K562 (cell line): ENCODE measurements around the gene DNAJC9. TPM values are rescaled to one million over a fixed set of nuclear protein-coding genes. Genes with fewer than 3 reads are reported as not detected.

ENCODE experiments used
- ESRRA ChIP-seq: fragments of 450-650 bp; IDR thresholded peaks from 2 replicates; pipeline ENCODE4 v1.6.1; 2014; ENCODE audit warnings: low read depth, mild to moderate bottlenecking, moderate library complexity, borderline replicate concordance
- MAFG ChIP-seq: fragments of 450-650 bp; conservative IDR thresholded peaks from 2 replicates; pipeline ENCODE4 v1.6.1; 2016; ENCODE audit warnings: missing genetic modification characterization, missing compliant biosample characterization
- PHB ChIP-seq: fragments of 250-450 bp; sonication (Bioruptor Pico); IDR thresholded peaks from 2 replicates; pipeline ENCODE4 v1.5.0; 2021
- PHF21A ChIP-seq: fragments of 450-650 bp; IDR thresholded peaks from 2 replicates; pipeline ENCODE4 v1.6.1; 2017; ENCODE audit warnings: low read depth, borderline replicate concordance
- POLR3G ChIP-seq: IDR thresholded peaks from 2 replicates; pipeline ENCODE4 v1.6.1; 2011; ENCODE audit not compliant: insufficient read length, insufficient replicate concordance; ENCODE audit errors: extremely low read depth
- RNF2 ChIP-seq: sonication (generic); IDR thresholded peaks from 2 replicates; pipeline ENCODE4 v1.6.1; 2016
- SP2 ChIP-seq: IDR thresholded peaks from 2 replicates; pipeline ENCODE4 v1.6.1; 2011; ENCODE audit warnings: mild to moderate bottlenecking, low read depth, low read length, moderate library complexity; ENCODE audit not compliant: poor library complexity, severe bottlenecking; ENCODE audit errors: extremely low read depth
- TBL1XR1 ChIP-seq, 2 experiments: IDR thresholded peaks; 2 replicates each; pipeline ENCODE4 v1.6.1; 2012; ENCODE audit warnings: improper control_type of control experiment in 2 of 2, low read length in 2 of 2, mild to moderate bottlenecking in 1 of 2
- TCF7 ChIP-seq: sonication (generic); IDR thresholded peaks from 2 replicates; pipeline ENCODE4 v1.6.1; 2016; ENCODE audit warnings: antibody characterized with exemption, borderline replicate concordance
- ZNF224 ChIP-seq: sonication (generic); formaldehyde crosslinking; IDR thresholded peaks from 2 replicates; pipeline ENCODE4 v1.8.0; 2022; ENCODE audit warnings: mild to moderate bottlenecking, missing genetic modification reagents
- ZNF778 ChIP-seq: fragments of 450-650 bp; formaldehyde crosslinking; IDR thresholded peaks from 2 replicates; pipeline ENCODE4 v1.4.0; 2020; ENCODE audit warnings: mild to moderate bottlenecking, moderate library complexity
- ZNF79 ChIP-seq: fragments of 250-450 bp; sonication (Bioruptor Pico); IDR thresholded peaks from 2 replicates; pipeline ENCODE4 v1.4.0; 2020; ENCODE audit warnings: low read depth, mild to moderate bottlenecking, moderate library complexity
- polyA plus RNA-seq, 8 experiments: library from polyadenylated mRNA; depleted of rRNA in 4 of 8; stranded (reverse) in 5 of 8; unstranded in 3 of 8; fragments of >200 nt; fragmentation: Nextera tagmentation in 2 of 8; fragmentation: Illumina TruSeq in 1 of 8; extraction: Ambion mirVana in 2 of 8; extraction: Trizol in 1 of 8; gene quantifications; 2 replicates each; pipeline versions ENCODE4 v1.2.1 to v1.2.3, GENCODE V29; 2011 to 2014; ENCODE audit warnings: inconsistent platforms in 1 of 8, missing spikeins in 1 of 8
- total RNA-seq, 7 experiments: library from RNA; depleted of rRNA in 6 of 7; stranded (reverse); fragments of >200 nt in 6 of 7; fragmentation: Illumina TruSeq in 2 of 7; extraction: Trizol in 2 of 7; gene quantifications; 2 replicates each; pipeline versions ENCODE4 v1.2.1 to v1.2.3, GENCODE V29; 2011 to 2021; ENCODE audit warnings: low replicate concordance in 1 of 7
- TF ChIP-seq, protein P1 (sequence below): fragments of 200-600 bp; sonication (generic); IDR thresholded peaks from one replicate; pipeline ENCODE4 v1.6.1; 2012; ENCODE audit warnings: mild to moderate bottlenecking, low read depth, low read length, inconsistent platforms
- TF ChIP-seq, protein P2 (sequence below), 2 experiments: fragments of 450-650 bp; IDR thresholded peaks; 2 replicates each; pipeline ENCODE4 v1.6.1; 2016

The DNAJC9 gene
- total and polyA plus RNA-seq, 9 of the 15 experiments (the other 6 are each of a cell fraction or from before 2014, with no cell fraction given): 66.7 to 133 (median 102) TPM

DNA sequence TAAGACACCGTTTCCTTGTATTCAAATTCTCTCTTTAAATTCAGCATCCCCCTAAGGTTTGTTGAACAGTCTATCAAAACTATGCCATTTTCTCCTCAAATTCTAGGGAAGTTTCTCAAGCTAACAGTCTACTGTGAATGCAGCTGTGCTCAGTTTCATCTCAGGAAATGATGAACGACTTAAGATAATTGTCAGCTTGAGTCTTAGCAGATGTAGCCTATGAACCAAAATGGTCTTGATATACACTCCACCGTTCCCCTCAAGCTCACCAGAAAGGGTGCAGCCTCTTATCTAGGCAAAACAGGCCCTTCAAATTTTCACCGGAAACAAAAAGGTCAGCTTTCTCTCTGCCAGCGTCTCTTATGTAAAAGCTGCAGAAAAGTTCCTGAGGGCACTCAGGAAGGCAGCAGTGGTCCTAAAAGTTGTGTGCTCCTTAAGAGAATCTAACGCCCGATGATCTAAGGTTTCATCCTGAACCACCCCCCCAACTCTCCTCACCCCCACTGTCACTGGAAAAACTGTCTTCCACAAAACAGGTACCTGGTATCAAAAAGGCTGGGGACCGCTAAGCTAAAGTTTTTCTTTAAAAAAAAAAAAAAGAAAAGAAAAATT, 2.1 kb downstream of the DNAJC9 start (continued):
- TF ChIP-seq, protein P1, sequence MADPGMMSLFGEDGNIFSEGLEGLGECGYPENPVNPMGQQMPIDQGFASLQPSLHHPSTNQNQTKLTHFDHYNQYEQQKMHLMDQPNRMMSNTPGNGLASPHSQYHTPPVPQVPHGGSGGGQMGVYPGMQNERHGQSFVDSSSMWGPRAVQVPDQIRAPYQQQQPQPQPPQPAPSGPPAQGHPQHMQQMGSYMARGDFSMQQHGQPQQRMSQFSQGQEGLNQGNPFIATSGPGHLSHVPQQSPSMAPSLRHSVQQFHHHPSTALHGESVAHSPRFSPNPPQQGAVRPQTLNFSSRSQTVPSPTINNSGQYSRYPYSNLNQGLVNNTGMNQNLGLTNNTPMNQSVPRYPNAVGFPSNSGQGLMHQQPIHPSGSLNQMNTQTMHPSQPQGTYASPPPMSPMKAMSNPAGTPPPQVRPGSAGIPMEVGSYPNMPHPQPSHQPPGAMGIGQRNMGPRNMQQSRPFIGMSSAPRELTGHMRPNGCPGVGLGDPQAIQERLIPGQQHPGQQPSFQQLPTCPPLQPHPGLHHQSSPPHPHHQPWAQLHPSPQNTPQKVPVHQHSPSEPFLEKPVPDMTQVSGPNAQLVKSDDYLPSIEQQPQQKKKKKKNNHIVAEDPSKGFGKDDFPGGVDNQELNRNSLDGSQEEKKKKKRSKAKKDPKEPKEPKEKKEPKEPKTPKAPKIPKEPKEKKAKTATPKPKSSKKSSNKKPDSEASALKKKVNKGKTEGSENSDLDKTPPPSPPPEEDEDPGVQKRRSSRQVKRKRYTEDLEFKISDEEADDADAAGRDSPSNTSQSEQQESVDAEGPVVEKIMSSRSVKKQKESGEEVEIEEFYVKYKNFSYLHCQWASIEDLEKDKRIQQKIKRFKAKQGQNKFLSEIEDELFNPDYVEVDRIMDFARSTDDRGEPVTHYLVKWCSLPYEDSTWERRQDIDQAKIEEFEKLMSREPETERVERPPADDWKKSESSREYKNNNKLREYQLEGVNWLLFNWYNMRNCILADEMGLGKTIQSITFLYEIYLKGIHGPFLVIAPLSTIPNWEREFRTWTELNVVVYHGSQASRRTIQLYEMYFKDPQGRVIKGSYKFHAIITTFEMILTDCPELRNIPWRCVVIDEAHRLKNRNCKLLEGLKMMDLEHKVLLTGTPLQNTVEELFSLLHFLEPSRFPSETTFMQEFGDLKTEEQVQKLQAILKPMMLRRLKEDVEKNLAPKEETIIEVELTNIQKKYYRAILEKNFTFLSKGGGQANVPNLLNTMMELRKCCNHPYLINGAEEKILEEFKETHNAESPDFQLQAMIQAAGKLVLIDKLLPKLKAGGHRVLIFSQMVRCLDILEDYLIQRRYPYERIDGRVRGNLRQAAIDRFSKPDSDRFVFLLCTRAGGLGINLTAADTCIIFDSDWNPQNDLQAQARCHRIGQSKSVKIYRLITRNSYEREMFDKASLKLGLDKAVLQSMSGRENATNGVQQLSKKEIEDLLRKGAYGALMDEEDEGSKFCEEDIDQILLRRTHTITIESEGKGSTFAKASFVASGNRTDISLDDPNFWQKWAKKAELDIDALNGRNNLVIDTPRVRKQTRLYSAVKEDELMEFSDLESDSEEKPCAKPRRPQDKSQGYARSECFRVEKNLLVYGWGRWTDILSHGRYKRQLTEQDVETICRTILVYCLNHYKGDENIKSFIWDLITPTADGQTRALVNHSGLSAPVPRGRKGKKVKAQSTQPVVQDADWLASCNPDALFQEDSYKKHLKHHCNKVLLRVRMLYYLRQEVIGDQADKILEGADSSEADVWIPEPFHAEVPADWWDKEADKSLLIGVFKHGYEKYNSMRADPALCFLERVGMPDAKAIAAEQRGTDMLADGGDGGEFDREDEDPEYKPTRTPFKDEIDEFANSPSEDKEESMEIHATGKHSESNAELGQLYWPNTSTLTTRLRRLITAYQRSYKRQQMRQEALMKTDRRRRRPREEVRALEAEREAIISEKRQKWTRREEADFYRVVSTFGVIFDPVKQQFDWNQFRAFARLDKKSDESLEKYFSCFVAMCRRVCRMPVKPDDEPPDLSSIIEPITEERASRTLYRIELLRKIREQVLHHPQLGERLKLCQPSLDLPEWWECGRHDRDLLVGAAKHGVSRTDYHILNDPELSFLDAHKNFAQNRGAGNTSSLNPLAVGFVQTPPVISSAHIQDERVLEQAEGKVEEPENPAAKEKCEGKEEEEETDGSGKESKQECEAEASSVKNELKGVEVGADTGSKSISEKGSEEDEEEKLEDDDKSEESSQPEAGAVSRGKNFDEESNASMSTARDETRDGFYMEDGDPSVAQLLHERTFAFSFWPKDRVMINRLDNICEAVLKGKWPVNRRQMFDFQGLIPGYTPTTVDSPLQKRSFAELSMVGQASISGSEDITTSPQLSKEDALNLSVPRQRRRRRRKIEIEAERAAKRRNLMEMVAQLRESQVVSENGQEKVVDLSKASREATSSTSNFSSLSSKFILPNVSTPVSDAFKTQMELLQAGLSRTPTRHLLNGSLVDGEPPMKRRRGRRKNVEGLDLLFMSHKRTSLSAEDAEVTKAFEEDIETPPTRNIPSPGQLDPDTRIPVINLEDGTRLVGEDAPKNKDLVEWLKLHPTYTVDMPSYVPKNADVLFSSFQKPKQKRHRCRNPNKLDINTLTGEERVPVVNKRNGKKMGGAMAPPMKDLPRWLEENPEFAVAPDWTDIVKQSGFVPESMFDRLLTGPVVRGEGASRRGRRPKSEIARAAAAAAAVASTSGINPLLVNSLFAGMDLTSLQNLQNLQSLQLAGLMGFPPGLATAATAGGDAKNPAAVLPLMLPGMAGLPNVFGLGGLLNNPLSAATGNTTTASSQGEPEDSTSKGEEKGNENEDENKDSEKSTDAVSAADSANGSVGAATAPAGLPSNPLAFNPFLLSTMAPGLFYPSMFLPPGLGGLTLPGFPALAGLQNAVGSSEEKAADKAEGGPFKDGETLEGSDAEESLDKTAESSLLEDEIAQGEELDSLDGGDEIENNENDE: no peak
- TF ChIP-seq PHB (CRISPR knock-in tag) (no peak), TBL1XR1 (IDR thresholded peaks at IDR 0.05; ENCODE audit: low read length in 2 of 2) (peak; percentile 81 to 83; a peak in 3 of 4 replicates), POLR3G (no peak), MAFG (no peak), ESRRA (peak; percentile 47; the same call in 1 of the 2 replicates), ZNF79 (CRISPR knock-in tag) (no peak), TCF7 (peak; percentile 29; the same call in 1 of the 2 replicates), ZNF778 (CRISPR knock-in tag) (no peak), PHF21A (no peak), SP2 (no peak), RNF2 (peak; percentile 74; the same call in 1 of the 2 replicates), ZNF224 (no peak)
- TF ChIP-seq, protein P2, sequence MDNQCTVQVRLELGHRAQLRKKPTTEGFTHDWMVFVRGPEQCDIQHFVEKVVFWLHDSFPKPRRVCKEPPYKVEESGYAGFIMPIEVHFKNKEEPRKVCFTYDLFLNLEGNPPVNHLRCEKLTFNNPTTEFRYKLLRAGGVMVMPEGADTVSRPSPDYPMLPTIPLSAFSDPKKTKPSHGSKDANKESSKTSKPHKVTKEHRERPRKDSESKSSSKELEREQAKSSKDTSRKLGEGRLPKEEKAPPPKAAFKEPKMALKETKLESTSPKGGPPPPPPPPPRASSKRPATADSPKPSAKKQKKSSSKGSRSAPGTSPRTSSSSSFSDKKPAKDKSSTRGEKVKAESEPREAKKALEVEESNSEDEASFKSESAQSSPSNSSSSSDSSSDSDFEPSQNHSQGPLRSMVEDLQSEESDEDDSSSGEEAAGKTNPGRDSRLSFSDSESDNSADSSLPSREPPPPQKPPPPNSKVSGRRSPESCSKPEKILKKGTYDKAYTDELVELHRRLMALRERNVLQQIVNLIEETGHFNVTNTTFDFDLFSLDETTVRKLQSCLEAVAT (IDR thresholded peaks at IDR 0.05): peak; percentile 13 to 43; a peak in 2 of 4 replicates
